ENCODE data around the gene RABL2B.
A peak's percentile ranks its signal among the peaks of the same experiment; 100 is the strongest.
"Not testable (repeated sequence)": the region's sequence is repeated elsewhere in the genome, so short reads cannot be mapped to it uniquely, and the experiment has no call there.

Gene RABL2B

DNA sequence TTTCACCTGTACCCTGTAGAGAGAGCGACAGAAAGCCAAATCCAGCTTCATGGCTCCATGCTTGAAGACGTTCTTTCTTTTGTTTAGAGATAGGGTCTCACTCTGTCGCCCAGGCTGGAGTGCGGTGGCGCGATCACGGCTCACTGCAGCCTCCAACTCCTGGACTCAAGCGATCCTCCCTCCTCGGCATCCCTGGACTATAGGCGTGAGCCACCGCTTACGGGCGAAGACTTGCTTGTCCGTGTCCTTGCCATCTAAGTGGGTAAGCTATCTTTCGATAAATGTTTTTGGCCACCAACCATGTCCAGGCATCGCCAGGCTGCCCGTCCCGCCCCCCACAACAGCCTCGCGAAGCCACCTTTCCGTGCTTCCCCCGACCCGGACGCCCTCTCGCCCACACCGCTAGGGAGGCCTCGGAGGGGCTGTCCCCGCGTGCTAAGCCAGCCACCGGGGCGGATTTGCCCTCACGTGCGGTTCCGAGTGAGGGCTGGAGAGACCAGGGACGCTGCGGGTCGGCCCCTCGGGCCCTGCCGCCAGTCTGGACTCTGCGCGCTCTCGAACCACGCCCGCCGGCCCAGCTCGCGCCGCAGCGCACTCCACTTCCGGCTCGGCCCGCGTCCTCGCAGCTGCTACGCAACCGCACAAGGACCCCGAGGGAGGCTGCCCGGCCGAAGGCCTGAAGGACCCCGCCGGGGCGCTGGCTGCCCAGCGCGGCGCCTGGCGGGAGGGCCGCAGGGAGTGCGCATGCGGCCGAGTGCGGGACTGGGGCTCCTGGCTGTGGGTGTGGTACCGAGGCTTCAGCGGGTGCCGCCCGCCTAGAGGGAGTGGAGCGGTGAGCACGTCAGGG, at the start of gene RABL2B:
Gene RABL2B (minus strand): TSS at position 604 of the 847 bp plus-strand sequence. CDS start 1,342 bp downstream, outside the sequence.
- TF ChIP-seq, protein P1, sequence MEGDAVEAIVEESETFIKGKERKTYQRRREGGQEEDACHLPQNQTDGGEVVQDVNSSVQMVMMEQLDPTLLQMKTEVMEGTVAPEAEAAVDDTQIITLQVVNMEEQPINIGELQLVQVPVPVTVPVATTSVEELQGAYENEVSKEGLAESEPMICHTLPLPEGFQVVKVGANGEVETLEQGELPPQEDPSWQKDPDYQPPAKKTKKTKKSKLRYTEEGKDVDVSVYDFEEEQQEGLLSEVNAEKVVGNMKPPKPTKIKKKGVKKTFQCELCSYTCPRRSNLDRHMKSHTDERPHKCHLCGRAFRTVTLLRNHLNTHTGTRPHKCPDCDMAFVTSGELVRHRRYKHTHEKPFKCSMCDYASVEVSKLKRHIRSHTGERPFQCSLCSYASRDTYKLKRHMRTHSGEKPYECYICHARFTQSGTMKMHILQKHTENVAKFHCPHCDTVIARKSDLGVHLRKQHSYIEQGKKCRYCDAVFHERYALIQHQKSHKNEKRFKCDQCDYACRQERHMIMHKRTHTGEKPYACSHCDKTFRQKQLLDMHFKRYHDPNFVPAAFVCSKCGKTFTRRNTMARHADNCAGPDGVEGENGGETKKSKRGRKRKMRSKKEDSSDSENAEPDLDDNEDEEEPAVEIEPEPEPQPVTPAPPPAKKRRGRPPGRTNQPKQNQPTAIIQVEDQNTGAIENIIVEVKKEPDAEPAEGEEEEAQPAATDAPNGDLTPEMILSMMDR (IDR thresholded peaks at IDR 0.05), result not testable (repeated sequence)

DNA sequence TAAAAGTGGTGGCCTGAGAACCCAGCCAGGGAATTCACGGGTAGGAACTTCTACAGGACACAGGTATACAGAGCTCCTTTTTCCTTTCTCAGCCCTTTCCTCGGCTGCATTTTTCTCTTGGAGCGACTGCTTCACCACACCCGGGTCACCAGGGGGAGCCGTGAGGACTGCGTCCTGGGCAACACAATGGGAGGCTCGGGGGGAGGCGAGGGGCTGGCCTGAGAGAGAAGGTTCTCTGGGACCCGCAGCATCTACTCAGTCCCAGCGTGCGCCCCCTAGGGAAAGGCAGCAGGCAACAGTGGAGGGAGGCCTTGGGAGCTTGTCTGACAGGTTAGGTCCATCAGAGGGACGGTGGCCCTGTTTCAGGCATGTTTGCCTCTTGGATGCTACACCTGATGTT, 8.3 kb downstream of the RABL2B start:
- TF ChIP-seq, protein P1 (IDR thresholded peaks at IDR 0.05), result peak; percentile 35; the same call in 1 of the 2 replicates

DNA sequence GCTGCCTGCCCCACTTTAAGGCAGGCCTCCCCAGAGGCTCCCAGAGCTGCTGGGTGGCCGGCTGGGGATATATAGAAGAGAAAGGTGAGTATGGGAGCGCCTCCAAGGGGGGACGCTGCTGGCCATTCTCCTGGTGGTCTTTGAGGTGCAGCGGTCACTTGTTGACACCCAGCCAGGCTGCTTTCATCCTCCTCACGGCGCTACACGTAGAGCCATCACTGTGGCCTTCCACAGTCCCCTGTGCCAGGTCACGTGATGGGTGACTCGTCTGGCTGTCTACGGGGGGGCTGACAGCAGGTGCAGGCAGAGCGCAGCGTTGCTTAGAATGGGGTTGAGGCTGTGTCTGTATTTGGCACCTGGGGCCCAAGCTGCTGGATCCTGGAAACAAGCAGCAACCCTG, 43.5 kb downstream of the RABL2B start:
- TF ChIP-seq, protein P1 (IDR thresholded peaks at IDR 0.05), result no peak

DNA sequence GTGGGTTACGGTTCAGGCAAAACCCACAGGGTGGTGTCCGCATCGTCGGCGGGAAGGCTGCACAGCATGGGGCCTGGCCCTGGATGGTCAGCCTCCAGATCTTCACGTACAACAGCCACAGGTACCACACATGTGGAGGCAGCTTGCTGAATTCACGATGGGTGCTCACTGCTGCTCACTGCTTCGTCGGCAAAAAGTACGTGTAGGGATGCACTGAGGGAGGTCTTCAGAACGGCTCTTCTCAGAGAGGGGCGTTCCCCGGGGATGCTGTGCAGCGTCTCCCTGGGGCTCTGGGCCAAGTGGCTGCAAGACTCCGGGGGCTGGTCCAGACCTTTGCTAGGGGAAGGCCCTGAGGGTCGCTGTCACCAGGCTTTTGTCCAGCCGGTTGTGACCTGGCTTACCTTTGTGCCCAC, 44.2 kb downstream of the RABL2B start:
- TF ChIP-seq, protein P1 (IDR thresholded peaks at IDR 0.05), result no peak

DNA sequence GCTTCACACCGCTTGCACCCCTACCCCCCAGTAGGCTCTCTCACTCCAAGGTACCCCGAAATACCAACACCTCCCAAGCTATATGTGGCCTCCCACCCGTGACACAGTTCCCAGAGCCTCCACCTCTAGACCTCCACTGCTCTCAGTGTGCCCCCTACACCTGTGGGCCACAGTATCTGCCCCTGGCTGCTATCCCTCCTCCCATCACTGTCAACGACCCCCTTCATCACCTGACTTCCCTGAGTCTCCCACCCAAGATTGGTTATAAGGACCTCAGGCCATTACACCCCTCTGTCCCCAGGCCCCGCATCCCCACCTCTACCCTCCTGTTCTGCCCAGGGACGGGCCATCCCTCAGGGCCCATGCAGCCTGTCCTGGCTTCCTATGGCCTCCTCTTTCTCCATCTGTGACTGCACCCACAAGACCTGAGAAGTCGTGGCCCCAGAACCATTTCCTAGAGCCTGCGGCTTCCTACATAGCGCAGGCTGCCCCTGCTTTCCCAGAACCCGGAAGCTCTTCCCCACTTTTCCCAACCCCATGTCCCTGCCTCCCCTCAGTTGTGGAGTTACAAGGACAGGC, 44.7 kb downstream of the RABL2B start:
- TF ChIP-seq, protein P1 (IDR thresholded peaks at IDR 0.05), result no peak

DNA sequence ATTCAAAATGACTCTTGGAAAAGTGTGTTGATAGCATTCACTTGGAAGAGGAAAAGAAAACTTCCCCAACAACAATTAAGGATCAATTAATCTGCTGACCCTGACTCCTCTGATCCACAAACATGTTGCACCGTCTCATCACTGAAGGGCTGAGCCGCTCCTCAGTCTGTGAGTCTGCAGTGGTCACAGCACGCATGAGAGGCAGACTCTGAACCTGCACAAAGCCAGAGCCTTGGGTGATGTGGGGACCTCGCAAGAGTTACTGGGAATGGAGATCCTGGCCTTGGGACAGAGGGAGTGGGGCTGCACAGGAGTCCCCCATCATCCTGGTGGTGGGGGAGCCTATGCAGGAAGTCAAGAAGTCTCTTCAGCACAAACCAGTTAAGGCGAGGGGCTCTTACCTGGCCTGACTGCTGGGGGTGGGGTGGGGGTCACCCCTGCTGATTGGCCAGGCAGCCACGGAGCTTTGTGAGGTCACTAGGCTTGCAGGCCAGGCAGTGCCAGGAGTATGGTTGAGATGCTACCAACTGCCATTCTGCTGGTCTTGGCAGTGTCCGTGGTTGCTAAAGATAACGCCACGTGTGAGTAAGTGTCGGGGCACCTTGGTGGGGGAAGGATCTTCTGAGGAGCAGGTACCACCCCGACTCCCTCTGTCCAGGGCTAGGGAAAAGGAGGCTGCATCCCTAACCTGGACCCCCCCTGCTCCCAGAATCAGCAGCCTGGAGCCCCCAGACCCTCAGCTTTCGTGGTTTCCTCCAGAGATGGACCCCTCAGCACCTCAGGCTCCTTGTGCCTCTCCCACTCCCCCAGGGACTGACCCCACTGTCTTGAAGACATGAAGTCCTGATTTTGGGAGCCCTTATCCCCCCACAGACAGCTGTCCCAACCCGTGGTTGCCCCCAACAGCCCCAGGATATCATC, 45.4 kb downstream of the RABL2B start, which contains the start of gene ACR:
Gene ACR (plus strand): TSS at position 477 of the 921 bp plus-strand sequence. CDS start 32 bp downstream, at position 509.
- TF ChIP-seq, protein P1 (IDR thresholded peaks at IDR 0.05), result no peak

DNA sequence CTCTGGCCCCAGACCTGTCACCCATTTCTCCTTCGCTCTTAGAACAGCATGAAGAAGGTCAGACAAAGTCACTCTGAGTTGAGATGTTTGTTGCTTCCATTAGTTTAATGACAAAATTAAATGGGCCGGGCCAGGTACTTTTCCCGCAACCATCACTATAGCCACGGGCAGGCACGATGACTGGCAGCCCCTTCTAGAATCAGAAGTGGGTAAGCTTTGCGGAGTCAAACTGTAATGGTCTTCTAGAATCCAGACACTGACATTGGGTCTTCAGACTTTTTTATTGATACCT, 47.8 kb downstream of the RABL2B start:
- TF ChIP-seq, protein P1 (IDR thresholded peaks at IDR 0.05), result no peak
